HEK293T (cell line): Measurements from ENCODE around the gene BRD3.

ENCODE experiments used
- CTCF ChIA-PET: fragments of 350-600 bp; formaldehyde crosslinking; extraction: SDS; loops from one replicate; lab custom pipeline; 2021; ENCODE audit warnings: antibody characterized with exemption, inconsistent platforms; lab: Yijun Ruan, JAX
- POLR2A ChIA-PET: fragments of 350-600 bp; formaldehyde crosslinking; extraction: SDS; loops from one replicate; lab custom pipeline; 2020; ENCODE audit warnings: antibody characterized with exemption, inconsistent platforms; lab: Yijun Ruan, JAX
- DNase-seq: peaks from one replicate; pipeline ENCODE4 v3.0.0; 2012; ENCODE audit warnings: mixed read lengths; ENCODE audit errors: extremely low spot score
- ARNT ChIP-seq: fragments of 450-650 bp; IDR thresholded peaks from 2 replicates; pipeline ENCODE4 v1.6.1; 2017; ENCODE audit warnings: mild to moderate bottlenecking
- BHLHE40 ChIP-seq: fragments of 450-650 bp; IDR thresholded peaks from 2 replicates; pipeline ENCODE4 v1.6.1; 2016; ENCODE audit warnings: mild to moderate bottlenecking, moderate library complexity, borderline replicate concordance
- CTBP1 ChIP-seq: fragments of 450-650 bp; IDR thresholded peaks from 2 replicates; pipeline ENCODE4 v1.6.1; 2016; ENCODE audit warnings: borderline replicate concordance
- ELF4 ChIP-seq: fragments of 450-650 bp; IDR thresholded peaks from 2 replicates; pipeline ENCODE4 v1.6.1; 2017; ENCODE audit warnings: antibody characterized with exemption
- FOXA1 ChIP-seq: fragments of 450-650 bp; IDR thresholded peaks from 2 replicates; pipeline ENCODE4 v1.6.1; 2016; ENCODE audit warnings: mild to moderate bottlenecking
- FOXK2 ChIP-seq: fragments of 450-650 bp; IDR thresholded peaks from 2 replicates; pipeline ENCODE4 v1.6.1; 2016; ENCODE audit warnings: mild to moderate bottlenecking
- FOXM1 ChIP-seq: fragments of 450-650 bp; IDR thresholded peaks from 2 replicates; pipeline ENCODE4 v1.6.1; 2017; ENCODE audit warnings: mild to moderate bottlenecking, borderline replicate concordance
- HDGF ChIP-seq: fragments of 450-650 bp; IDR thresholded peaks from 2 replicates; pipeline ENCODE4 v1.6.1; 2017; ENCODE audit warnings: antibody characterized with exemption, borderline replicate concordance
- L3MBTL2 ChIP-seq: fragments of 450-650 bp; conservative IDR thresholded peaks from 2 replicates; pipeline ENCODE4 v1.6.1; 2016; ENCODE audit warnings: mild to moderate bottlenecking
- LEF1 ChIP-seq: fragments of 450-650 bp; IDR thresholded peaks from 2 replicates; pipeline ENCODE4 v1.6.1; 2017; ENCODE audit warnings: mild to moderate bottlenecking, borderline replicate concordance
- NFRKB ChIP-seq: fragments of 450-650 bp; IDR thresholded peaks from 2 replicates; pipeline ENCODE4 v1.6.1; 2016; ENCODE audit warnings: mild to moderate bottlenecking, moderate library complexity
- PKNOX1 ChIP-seq: fragments of 450-650 bp; IDR thresholded peaks from 2 replicates; pipeline ENCODE4 v1.6.1; 2016
- SP1 ChIP-seq: fragments of 450-650 bp; IDR thresholded peaks from 2 replicates; pipeline ENCODE4 v1.6.1; 2017
- SUZ12 ChIP-seq: fragments of 450-650 bp; IDR thresholded peaks from 2 replicates; pipeline ENCODE4 v1.6.1; 2016; ENCODE audit warnings: mild to moderate bottlenecking
- TARDBP ChIP-seq: fragments of 450-650 bp; IDR thresholded peaks from 2 replicates; pipeline ENCODE4 v1.6.1; 2016
- ZNF384 ChIP-seq: fragments of 450-650 bp; IDR thresholded peaks from 2 replicates; pipeline ENCODE4 v1.6.1; 2016

Gene BRD3

GRCh38 chr9:134034215-134035040 lies 33.4 kb downstream of the BRD3 start:
- CTCF ChIA-PET = no interaction called here

GRCh38 chr9:134033516-134034214 lies 34.2 kb downstream of the BRD3 start:
- no peak for TF ChIP-seq FOXK2
- TF ChIP-seq ELF4 = no peak
- no peak for TF ChIP-seq PKNOX1
- no peak for TF ChIP-seq NFRKB
- TF ChIP-seq FOXM1 = no peak
- no peak for TF ChIP-seq HDGF
- no peak for TF ChIP-seq FOXA1
- no peak for TF ChIP-seq L3MBTL2
- TF ChIP-seq TARDBP = no peak
- no peak for TF ChIP-seq ZNF384
- TF ChIP-seq CTBP1 = no peak
- TF ChIP-seq BHLHE40 = no peak
- no peak for TF ChIP-seq ARNT
- DNase-seq = no peak
- ChIA-PET CTCF (no interaction called here), POLR2A (interaction anchor here (1.3 kb wide), 1 partner anchor 8 kb away, joined by 3 read pairs; no protein-coding TSS in a partner anchor)

More at GRCh38 chr9:134034215-134035040, 33.4 kb downstream of the BRD3 start:
- TF ChIP-seq CTBP1 (no peak), LEF1 (no peak), SUZ12 (no peak)
- DNase-seq = no peak
- POLR2A ChIA-PET = interaction anchor here (1.3 kb wide), 1 partner anchor 8 kb away, joined by 3 read pairs; no protein-coding TSS in a partner anchor

GRCh38 chr9:134032456-134033222 lies 35.2 kb downstream of the BRD3 start:
- CTCF ChIA-PET = no interaction called here
- POLR2A ChIA-PET = no interaction called here
- TF ChIP-seq NFRKB = no peak
- no peak for TF ChIP-seq BHLHE40
- no peak for TF ChIP-seq PKNOX1
- TF ChIP-seq SUZ12 = no peak
- TF ChIP-seq SP1 = no peak
- no peak for TF ChIP-seq ARNT
- no peak for TF ChIP-seq L3MBTL2
- TF ChIP-seq FOXA1 = no peak
- no peak for TF ChIP-seq TARDBP
- TF ChIP-seq ZNF384 = no peak
- TF ChIP-seq HDGF = no peak
- TF ChIP-seq CTBP1 = no peak
- no peak for TF ChIP-seq FOXK2
- no peak for TF ChIP-seq ELF4
- no peak for TF ChIP-seq LEF1
- TF ChIP-seq FOXM1 = no peak

GRCh38 chr9:134031783-134032182 lies 36.0 kb downstream of the BRD3 start:
- ChIA-PET POLR2A (no interaction called here), CTCF (no interaction called here)
- no peak for DNase-seq
- TF ChIP-seq NFRKB (no peak), L3MBTL2 (no peak), SP1 (no peak), ZNF384 (no peak), CTBP1 (no peak), ELF4 (no peak), BHLHE40 (no peak), FOXM1 (no peak)

More at GRCh38 chr9:134032456-134033222, 35.2 kb downstream of the BRD3 start:
- DNase-seq = no peak

- ChIA-PET POLR2A (no interaction called here), CTCF (no interaction called here)
- no peak for DNase-seq
- TF ChIP-seq PKNOX1 (no peak), ARNT (no peak), L3MBTL2 (no peak), ZNF384 (no peak), BHLHE40 (no peak)
Measured at GRCh38 chr9:134030821-134031470, 36.9 kb downstream of the BRD3 start.
